ENCODE measurements around the gene SLC39A1.

The SLC39A1 gene

GRCh38 chr1:153945795-153946621 is 17.3 kb downstream of the SLC39A1 start:
- no peak for FAIRE-seq

GRCh38 chr1:153945131-153945794 is 18.1 kb downstream of the SLC39A1 start:
- no peak for FAIRE-seq

- FAIRE-seq, result no peak
Observed at GRCh38 chr1:153944827-153945117, 18.6 kb downstream of the SLC39A1 start.

- FAIRE-seq, result no peak
Observed at GRCh38 chr1:153944005-153944826, 19.1 kb downstream of the SLC39A1 start.

- FAIRE-seq, result no peak
Observed at GRCh38 chr1:153942766-153943549, 20.4 kb downstream of the SLC39A1 start.

- no peak for FAIRE-seq
Observed at GRCh38 chr1:153941826-153942725, 21.3 kb downstream of the SLC39A1 start.

- FAIRE-seq, result no peak
Observed at GRCh38 chr1:153940756-153941155, 22.6 kb downstream of the SLC39A1 start.

- no peak for FAIRE-seq
Observed at GRCh38 chr1:153939476-153939875, 23.9 kb downstream of the SLC39A1 start.

- FAIRE-seq, result no peak
Observed at GRCh38 chr1:153938996-153939395, 24.3 kb downstream of the SLC39A1 start.

- FAIRE-seq, result no peak
Observed at GRCh38 chr1:153937331-153937730, 26.0 kb downstream of the SLC39A1 start.

- FAIRE-seq, result no peak
Observed at GRCh38 chr1:153936011-153936802, 27.1 kb downstream of the SLC39A1 start.

- no peak for FAIRE-seq
Observed at GRCh38 chr1:153934746-153935145, 28.6 kb downstream of the SLC39A1 start.

GRCh38 chr1:153933955-153934354 is 29.4 kb downstream of the SLC39A1 start:
- no peak for FAIRE-seq

GRCh38 chr1:153933430-153933829 is 29.9 kb downstream of the SLC39A1 start:
- FAIRE-seq, result no peak

- no peak for FAIRE-seq
Observed at GRCh38 chr1:153932156-153933131, 30.9 kb downstream of the SLC39A1 start.

- FAIRE-seq, result no peak
Observed at GRCh38 chr1:153929981-153930948, 33.1 kb downstream of the SLC39A1 start.

- no peak for FAIRE-seq
Observed at GRCh38 chr1:153929426-153929825, 33.9 kb downstream of the SLC39A1 start.

- no peak for FAIRE-seq
Observed at GRCh38 chr1:153928791-153929341, 34.5 kb downstream of the SLC39A1 start.
